Measurements from ENCODE around the gene MYH8. TPM values are rescaled to one million over a fixed set of nuclear protein-coding genes. Genes with fewer than 3 reads are reported as not detected.

Gene MYH8
- total and polyA plus RNA-seq, 10 of the 15 experiments (the other 5 are each of a cell fraction or from before 2014, with no cell fraction given) = 0.01 to 0.03 TPM; not detected in 8

- ATAC-seq = no peak
- no peak for TF ChIP-seq RCOR1 (conservative IDR thresholded peaks at IDR 0.05; ENCODE audit: low read depth, low read length)
- no peak for TF ChIP-seq KLF5 (IDR thresholded peaks at IDR 0.05; ENCODE audit: partially characterized antibody)
- TF ChIP-seq E2F8 (IDR thresholded peaks at IDR 0.05; ENCODE audit: low read depth, partially characterized antibody) = no peak
- TF ChIP-seq BHLHE40 (IDR thresholded peaks at IDR 0.05; ENCODE audit: borderline replicate concordance in 1 of 2, low read depth in 2 of 2, low read length in 1 of 2) = no peak
- no peak for TF ChIP-seq BACH1 (IDR thresholded peaks at IDR 0.05; ENCODE audit: borderline replicate concordance)
- TF ChIP-seq JUND (IDR thresholded peaks at IDR 0.05; ENCODE audit: low read depth, low read length) = no peak
- no peak for TF ChIP-seq TBL1XR1 (IDR thresholded peaks at IDR 0.05; ENCODE audit: low read depth, low read length)
- TF ChIP-seq BCL11A (IDR thresholded peaks at IDR 0.05; ENCODE audit: low read depth, low read length) = no peak
- no peak for TF ChIP-seq EGR1 (IDR thresholded peaks at IDR 0.05; ENCODE audit: borderline replicate concordance in 1 of 2, low read depth in 2 of 2, low read length in 2 of 2)
- no peak for TF ChIP-seq PRDM15 (CRISPR knock-in tag; IDR thresholded peaks at IDR 0.05)
- no peak for TF ChIP-seq ZNF622 (IDR thresholded peaks at IDR 0.05)
- H3K9me3 ChIP-seq (replicated peaks; ENCODE audit: control insufficient read depth, insufficient read depth, low read length) = no peaks in the 10 kb centered on the region
- POLR2A ChIA-PET = no interaction called here
- H3K9ac ChIP-seq (ENCODE audit: control insufficient read depth, insufficient read depth, low read length) = no peak overlapping the region
- no peak overlapping the region for H3K27ac ChIP-seq (ENCODE audit: control insufficient read depth, insufficient read depth)
- no peaks in the 10 kb centered on the region for H3K4me1 ChIP-seq (ENCODE audit: control insufficient read depth, insufficient read depth, low read length)
- FAIRE-seq = no peak
- RAD21 ChIA-PET (ENCODE audit: unreplicated experiment) = no interaction called here
- no peaks in the 10 kb centered on the region for H3K79me2 ChIP-seq (ENCODE audit: control insufficient read depth, insufficient read depth, low read length)
- BruUV-seq (replicated peaks) = no TSS peak
- 50% methylated on average over 9 of the region's 9 CpGs for WGBS (ENCODE audit: insufficient coverage, insufficient replicate concordance, low lambda C conversion rate, missing lambda C conversion rate)
- intact Hi-C loops (cut with micrococcal nuclease; ENCODE audit: unreplicated experiment) (no loop called here), in situ Hi-C loops (cut with MboI) (no loop called here)
- no peaks in the 10 kb centered on the region; a peak in 2 of 4 replicates for H3K27me3 ChIP-seq (replicated peaks in 1 of 2; ENCODE audit: control insufficient read depth in 2 of 2, insufficient read depth in 2 of 2, low read length in 1 of 2)
- CTCF ChIA-PET = no interaction called here
- H2AFZ ChIP-seq (ENCODE audit: control insufficient read depth, low read depth, low read length) = no peak overlapping the region
- no peak for DNase-seq (ENCODE audit: low read depth, low spot score)
- SMC1A ChIA-PET (ENCODE audit: uncharacterized antibody, unreplicated experiment) = no interaction called here
- H3K36me3 ChIP-seq (ENCODE audit: control insufficient read depth in 2 of 2, insufficient read depth in 2 of 2, low read length in 1 of 2) = no peaks in the 10 kb centered on the region
- no peak overlapping the region for H3K4me3 ChIP-seq
- H4K20me1 ChIP-seq (ENCODE audit: control insufficient read depth, insufficient read depth) = no peaks in the 10 kb centered on the region
- H3K4me2 ChIP-seq (ENCODE audit: control insufficient read depth, insufficient read depth) = no peak overlapping the region
Measured at GRCh38 chr17:10398352-10398751, 23.4 kb downstream of the MYH8 start.
